Activated CD8-positive, alpha-beta T cell treated with anti-CD3 and anti-CD28 coated beads for 36 hours (primary cell): ENCODE measurements around the gene NDUFA12. TPM values are rescaled to one million over a fixed set of nuclear protein-coding genes. Genes with fewer than 3 reads are reported as not detected.

Source experiments
- ATAC-seq: fragments of 200-7000 bp; cut with Tn5 transposase; one replicate; pipeline ENCODE4 v1.10.0; 2021; ENCODE audit warnings: mild to moderate bottlenecking, moderate library complexity
- CTCF ChIA-PET: fragments of 350-600 bp; sonication (Branson Sonifier 250); formaldehyde crosslinking; loops from one replicate; lab custom pipeline; 2021; ENCODE audit warnings: antibody characterized with exemption; lab: Charles Lee
- POLR2A ChIA-PET: fragments of 350-600 bp; sonication (Branson Sonifier 250); formaldehyde crosslinking; loops from one replicate; lab custom pipeline; 2021; ENCODE audit warnings: antibody characterized with exemption; lab: Charles Lee
- DNase-seq: peaks from one replicate; pipeline ENCODE4 v3.0.0-alpha.2; 2020
- H3K27ac Mint-ChIP-seq: one replicate; pipeline ENCODE4 v1.8.0; 2021; ENCODE audit warnings: mild to moderate bottlenecking, mixed read lengths
- H3K27me3 Mint-ChIP-seq: one replicate; pipeline ENCODE4 v1.8.0; 2021; ENCODE audit warnings: mixed read lengths
- H3K36me3 Mint-ChIP-seq: one replicate; pipeline ENCODE4 v1.8.0; 2021; ENCODE audit warnings: low read depth, mixed read lengths
- H3K4me1 Mint-ChIP-seq: one replicate; pipeline ENCODE4 v1.8.0; 2021; ENCODE audit warnings: low read depth, mixed read lengths
- H3K4me3 Mint-ChIP-seq: one replicate; pipeline ENCODE4 v1.8.0; 2021; ENCODE audit warnings: mild to moderate bottlenecking, moderate library complexity, mixed read lengths
- H3K9me3 Mint-ChIP-seq: one replicate; pipeline ENCODE4 v1.8.0; 2021; ENCODE audit warnings: mixed read lengths
- intact Hi-C: fragments of 100-400 bp; cut with micrococcal nuclease; formaldehyde crosslinking; loops from one replicate; pipeline ENCODE4 v1.10.0; 2022
- total RNA-seq, 2 experiments: library from RNA; stranded (reverse); gene quantifications; one replicate each; pipeline ENCODE4 v1.2.3, GENCODE V29; 2021
- TF ChIP-seq, protein P1 (sequence below): fragments of 200-600 bp; IDR thresholded peaks from one replicate; pipeline ENCODE4 v1.8.0; 2022; ENCODE audit warnings: antibody characterized with exemption, mild to moderate bottlenecking

Gene NDUFA12
- total RNA-seq, 2 experiments from 2014 or later, result 123 to 128 TPM

DNA sequence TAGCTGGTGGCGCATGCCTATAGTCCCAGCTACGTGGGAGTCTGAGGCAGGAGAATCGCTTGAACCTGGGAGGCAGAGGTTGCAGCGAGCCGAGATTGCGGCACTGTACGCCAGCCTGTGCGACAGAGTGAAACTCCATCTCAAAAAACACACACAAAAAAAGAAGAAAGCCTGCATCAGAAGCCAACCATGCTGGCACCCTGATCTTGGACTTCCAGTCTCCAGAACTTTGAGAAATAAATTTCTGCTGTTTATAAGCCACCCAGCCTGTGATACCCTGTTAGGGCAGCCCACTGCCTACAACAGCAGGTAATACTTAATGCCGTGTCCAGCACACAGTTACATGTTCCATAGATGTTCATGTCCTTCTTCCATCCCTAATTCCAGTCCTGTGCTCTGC is 62.7 kb downstream of the NDUFA12 start:
- POLR2A ChIA-PET, result interaction anchor here (0.6 kb wide), 1 partner anchor 52 kb away, joined by 3 read pairs; no protein-coding TSS in a partner anchor
- Mint-ChIP-seq H3K9me3 (peaks cover 8% of the 10 kb centered on the region), H3K4me3 (no peak overlapping the region), H3K27ac (no peak overlapping the region), H3K4me1 (peaks cover 28% of the 10 kb centered on the region), H3K27me3 (peaks cover 6% of the 10 kb centered on the region), H3K36me3 (peaks cover 5% of the 10 kb centered on the region)
- TF ChIP-seq, protein P1, sequence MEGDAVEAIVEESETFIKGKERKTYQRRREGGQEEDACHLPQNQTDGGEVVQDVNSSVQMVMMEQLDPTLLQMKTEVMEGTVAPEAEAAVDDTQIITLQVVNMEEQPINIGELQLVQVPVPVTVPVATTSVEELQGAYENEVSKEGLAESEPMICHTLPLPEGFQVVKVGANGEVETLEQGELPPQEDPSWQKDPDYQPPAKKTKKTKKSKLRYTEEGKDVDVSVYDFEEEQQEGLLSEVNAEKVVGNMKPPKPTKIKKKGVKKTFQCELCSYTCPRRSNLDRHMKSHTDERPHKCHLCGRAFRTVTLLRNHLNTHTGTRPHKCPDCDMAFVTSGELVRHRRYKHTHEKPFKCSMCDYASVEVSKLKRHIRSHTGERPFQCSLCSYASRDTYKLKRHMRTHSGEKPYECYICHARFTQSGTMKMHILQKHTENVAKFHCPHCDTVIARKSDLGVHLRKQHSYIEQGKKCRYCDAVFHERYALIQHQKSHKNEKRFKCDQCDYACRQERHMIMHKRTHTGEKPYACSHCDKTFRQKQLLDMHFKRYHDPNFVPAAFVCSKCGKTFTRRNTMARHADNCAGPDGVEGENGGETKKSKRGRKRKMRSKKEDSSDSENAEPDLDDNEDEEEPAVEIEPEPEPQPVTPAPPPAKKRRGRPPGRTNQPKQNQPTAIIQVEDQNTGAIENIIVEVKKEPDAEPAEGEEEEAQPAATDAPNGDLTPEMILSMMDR, result no peak
- no peak for DNase-seq
- intact Hi-C loops, result no loop called here
- ATAC-seq, result no peak
- CTCF ChIA-PET, result no interaction called here

DNA sequence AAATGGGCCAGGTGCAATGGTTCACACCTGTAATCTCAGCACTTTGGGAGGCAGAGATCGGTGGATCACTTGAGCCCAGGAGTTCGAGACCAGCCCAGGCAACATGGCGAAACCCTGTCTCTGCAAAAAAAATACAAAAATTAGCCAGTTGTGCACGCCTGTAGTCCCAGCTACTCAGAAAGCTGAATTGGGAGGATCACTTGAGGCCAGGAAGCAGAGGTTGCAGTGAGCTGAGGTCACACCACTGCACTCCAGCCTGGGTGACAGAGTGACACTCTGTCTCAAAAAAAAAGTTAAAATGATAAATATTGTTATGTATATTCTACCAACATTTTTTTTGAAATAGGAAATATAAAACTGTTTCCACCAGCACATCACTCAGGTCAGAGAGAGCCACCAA is 64.9 kb downstream of the NDUFA12 start:
- H3K4me3 Mint-ChIP-seq, result no peak overlapping the region
- ChIA-PET POLR2A (no interaction called here), CTCF (interaction anchor here (1.1 kb wide), 1 partner anchor 135 kb away, joined by 4 read pairs; the partner anchor contains the start of gene NR2C1)
- no peak for DNase-seq
- H3K4me1 Mint-ChIP-seq, result peaks cover 21% of the 10 kb centered on the region
- H3K36me3 Mint-ChIP-seq, result no peaks in the 10 kb centered on the region
- peaks cover 1% of the 10 kb centered on the region for H3K9me3 Mint-ChIP-seq
- intact Hi-C loops, result no loop called here
- H3K27me3 Mint-ChIP-seq, result no peaks in the 10 kb centered on the region
- no peak overlapping the region for H3K27ac Mint-ChIP-seq
- ATAC-seq, result no peak
- TF ChIP-seq, protein P1, result no peak

DNA sequence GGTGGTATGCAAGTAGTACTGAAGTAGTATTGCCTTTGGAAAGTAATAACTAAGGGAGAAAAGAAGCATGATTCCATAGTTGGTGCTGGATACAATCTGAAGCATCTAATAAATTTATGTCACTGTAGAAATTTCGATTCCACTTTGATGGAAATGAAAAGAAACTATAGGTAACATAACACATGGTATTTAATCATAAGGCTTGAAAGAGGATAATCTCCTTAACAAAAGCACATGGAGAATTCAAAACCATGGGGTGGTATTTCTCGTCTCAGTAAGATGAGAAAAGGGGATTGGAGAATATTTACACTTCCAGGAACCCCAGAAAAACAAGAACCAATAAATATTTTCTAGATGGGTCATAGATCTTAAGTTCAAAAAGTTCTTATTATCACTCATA is 72.7 kb downstream of the NDUFA12 start:
- TF ChIP-seq, protein P1, result no peak
- no peak for DNase-seq
- Mint-ChIP-seq H3K27me3 (no peaks in the 10 kb centered on the region), H3K4me1 (no peaks in the 10 kb centered on the region), H3K9me3 (no peaks in the 10 kb centered on the region), H3K27ac (no peak overlapping the region), H3K4me3 (no peak overlapping the region), H3K36me3 (no peaks in the 10 kb centered on the region)
- POLR2A ChIA-PET, result no interaction called here
- intact Hi-C loops, result no loop called here
- no peak for ATAC-seq
- CTCF ChIA-PET, result no interaction called here

DNA sequence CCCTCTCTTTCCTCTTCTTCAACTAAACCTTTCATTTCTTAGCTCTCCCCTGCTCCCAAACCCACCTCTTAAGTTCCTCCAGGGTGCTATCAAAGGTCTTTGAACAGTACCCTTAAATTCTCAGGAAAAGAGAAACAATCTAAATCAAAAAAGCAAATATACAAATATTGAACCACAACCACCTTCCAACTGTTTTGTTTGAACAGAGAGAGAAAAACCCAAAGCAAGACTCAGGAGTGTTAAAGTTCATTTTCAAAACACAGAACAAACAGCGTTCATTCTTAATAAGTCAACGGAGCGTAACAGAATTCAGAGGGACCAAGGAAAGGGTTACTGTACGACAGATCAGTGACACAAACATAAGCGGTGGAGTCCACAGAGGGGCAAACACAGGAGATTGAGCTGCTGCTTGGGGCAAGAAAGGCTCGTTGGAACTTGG is 73.3 kb downstream of the NDUFA12 start:
- ATAC-seq (no peak), DNase-seq (no peak)
- Mint-ChIP-seq H3K27me3 (no peaks in the 10 kb centered on the region), H3K9me3 (no peaks in the 10 kb centered on the region), H3K36me3 (no peaks in the 10 kb centered on the region), H3K4me3 (no peak overlapping the region), H3K4me1 (no peaks in the 10 kb centered on the region), H3K27ac (no peak overlapping the region)
- intact Hi-C loops, result no loop called here
- POLR2A ChIA-PET, result no interaction called here
- TF ChIP-seq, protein P1, result no peak
- CTCF ChIA-PET, result no interaction called here

DNA sequence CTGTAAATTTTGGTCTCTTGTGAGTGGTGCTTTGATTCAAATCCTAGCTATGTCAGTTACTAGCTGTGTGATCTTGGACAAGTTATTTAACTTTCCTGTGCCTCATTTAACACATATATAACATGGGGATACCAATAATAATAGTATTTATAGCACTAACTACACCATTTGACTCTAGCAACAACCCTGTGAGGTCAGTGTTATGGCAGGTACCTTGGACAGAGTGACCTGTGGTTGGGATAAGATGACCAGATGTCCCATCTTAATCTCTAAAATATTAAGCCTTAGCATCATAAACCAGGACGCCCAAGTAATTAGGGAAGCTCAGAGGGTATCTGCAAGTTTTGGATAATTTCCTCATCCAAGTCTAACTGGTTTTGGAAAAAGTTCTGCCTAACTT is 73.7 kb downstream of the NDUFA12 start:
- Mint-ChIP-seq H3K36me3 (no peaks in the 10 kb centered on the region), H3K4me3 (no peak overlapping the region), H3K27me3 (no peaks in the 10 kb centered on the region), H3K27ac (no peak overlapping the region), H3K4me1 (no peaks in the 10 kb centered on the region), H3K9me3 (no peaks in the 10 kb centered on the region)
- intact Hi-C loops, result no loop called here
- no peak for DNase-seq
- no peak for ATAC-seq
- CTCF ChIA-PET, result no interaction called here
- TF ChIP-seq, protein P1, result no peak
- POLR2A ChIA-PET, result interaction anchor here (0.7 kb wide), 1 partner anchor 829 kb away, joined by 3 read pairs; no protein-coding TSS in a partner anchor
